ENCODE results near the gene DARS1.

The DARS1 gene

DNA sequence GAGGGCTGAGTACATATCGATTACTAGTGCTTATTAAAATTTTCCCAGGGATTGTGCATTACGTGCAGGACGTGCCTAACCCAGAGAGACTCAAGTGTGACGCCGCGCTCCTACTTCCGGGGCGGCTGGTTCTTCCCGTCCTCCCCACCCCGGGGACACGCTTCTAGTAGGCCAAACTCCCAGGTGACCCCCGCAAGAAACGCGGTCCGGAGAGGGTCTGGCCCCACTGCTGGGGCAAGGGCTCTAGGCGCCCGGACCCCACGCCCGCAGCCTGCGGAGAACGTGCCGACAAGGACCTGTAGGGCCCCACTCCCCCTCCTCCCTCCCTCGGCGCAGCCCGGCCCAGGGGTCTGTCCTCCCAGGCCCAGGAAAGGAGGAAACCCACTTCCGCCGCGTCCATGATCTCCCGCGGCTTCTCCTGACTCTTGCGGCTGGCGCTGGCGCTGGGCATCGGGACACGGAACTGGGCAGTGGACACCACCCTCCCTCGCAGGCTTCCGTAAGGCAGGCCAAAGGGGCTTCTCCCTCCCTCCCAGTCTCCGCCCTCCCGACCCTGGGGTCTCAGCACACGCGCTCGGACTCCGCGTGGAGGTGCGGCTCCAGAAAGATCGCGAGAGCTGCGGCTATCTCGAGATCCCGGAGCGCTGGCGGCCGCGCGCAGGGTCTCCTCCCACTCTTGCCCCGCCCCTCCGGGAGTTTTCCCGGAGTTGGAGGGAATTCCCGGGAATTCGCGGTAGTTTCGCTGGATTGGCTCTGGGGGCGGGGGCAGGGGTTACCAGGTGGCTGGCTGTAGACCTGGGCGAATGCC lies at the start of gene DARS1:
Gene DARS1, minus strand, starts transcription at position 609 of the 808 bp plus-strand sequence. Its CDS starts 158 bp downstream, at position 451.
- Histone ChIP-seq H3K4me1 (ENCODE audit: control insufficient read depth, insufficient read depth, low read length) (peaks cover 12% of the 10 kb centered on the region), H3K4me3 (ENCODE audit: low read depth, low read length) (peak within 1 kb of the TSS; percentile 84), H3K27me3 (ENCODE audit: control insufficient read depth, insufficient read depth, low read length) (no peaks in the 10 kb centered on the region), H3K27ac (ENCODE audit: low read depth, low read length) (peak within 1 kb of the TSS; percentile 82), H3K36me3 (ENCODE audit: control insufficient read depth, insufficient read depth, low read length) (peaks cover 29% of the 10 kb centered on the region), H3K9me3 (ENCODE audit: control insufficient read depth, insufficient read depth, low read length) (no peaks in the 10 kb centered on the region), H3K9ac (ENCODE audit: low read depth, low read length) (peak within 1 kb of the TSS; percentile 91)

DNA sequence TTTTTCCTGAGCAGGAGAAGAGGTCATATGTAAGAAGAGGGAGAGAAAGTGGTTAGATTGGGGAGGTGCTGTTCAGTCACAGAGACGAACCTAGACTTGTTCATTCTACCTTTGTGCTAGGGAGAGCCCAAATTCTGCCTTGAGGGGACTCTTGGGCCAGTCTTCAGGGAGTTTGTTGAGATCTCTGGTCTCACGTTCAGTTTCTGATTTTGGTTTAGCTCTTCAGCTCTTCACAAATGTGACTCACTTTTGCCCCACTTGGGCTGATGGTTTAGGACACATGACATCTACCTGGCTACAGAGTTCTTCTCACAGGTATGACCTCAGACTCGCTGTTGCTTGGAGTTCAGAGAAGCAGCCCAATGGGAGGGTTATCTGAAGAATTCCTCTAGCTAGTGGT lies 49.2 kb upstream of the DARS1 start:
- H3K9me3 ChIP-seq (ENCODE audit: control insufficient read depth, insufficient read depth, low read length) = no peaks in the 10 kb centered on the region
- no peaks in the 10 kb centered on the region for H3K36me3 ChIP-seq (ENCODE audit: control insufficient read depth, insufficient read depth, low read length)
- no peak overlapping the region for H3K27ac ChIP-seq (ENCODE audit: low read depth, low read length)
- H3K4me3 ChIP-seq (ENCODE audit: low read depth, low read length) = no peak overlapping the region
- no peak overlapping the region for H3K9ac ChIP-seq (ENCODE audit: low read depth, low read length)
- H3K27me3 ChIP-seq (ENCODE audit: control insufficient read depth, insufficient read depth, low read length) = no peaks in the 10 kb centered on the region
- no peaks in the 10 kb centered on the region for H3K4me1 ChIP-seq (ENCODE audit: control insufficient read depth, insufficient read depth, low read length)

DNA sequence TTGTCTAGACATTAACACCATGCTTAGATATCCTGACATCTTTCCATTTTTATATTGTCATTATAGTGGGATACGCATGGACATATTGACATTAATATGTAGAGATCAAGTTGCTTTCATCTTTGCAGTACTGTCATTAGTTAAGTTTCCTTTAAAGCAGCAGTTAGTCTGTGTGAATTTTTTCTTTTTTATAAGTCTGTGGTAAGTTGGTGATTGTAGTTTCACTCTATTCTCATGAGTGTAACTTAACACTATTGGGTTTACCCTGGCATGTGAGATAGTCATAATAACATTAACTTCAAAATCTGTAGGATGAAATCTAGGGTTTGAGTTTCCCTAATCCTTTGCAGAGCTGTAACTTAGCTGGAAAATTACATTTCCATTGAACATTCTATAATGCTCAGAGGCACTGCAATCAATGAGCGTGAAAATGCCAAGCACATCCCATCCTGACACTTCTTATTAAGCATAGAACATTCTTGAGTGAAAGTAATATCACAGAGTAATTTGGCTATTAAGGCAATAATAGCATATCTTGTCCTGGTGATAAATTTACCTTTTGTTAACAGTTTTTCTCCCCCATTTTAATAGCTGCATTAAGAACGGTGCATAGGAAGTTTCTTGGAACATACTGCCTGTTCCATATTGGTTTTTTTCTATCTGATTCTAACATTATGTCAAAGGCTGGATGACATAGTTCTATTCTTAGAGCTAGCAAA lies 47.5 kb upstream of the DARS1 start:
- H3K9ac ChIP-seq (ENCODE audit: low read depth, low read length) = no peak overlapping the region
- H3K27me3 ChIP-seq (ENCODE audit: control insufficient read depth, insufficient read depth, low read length) = no peaks in the 10 kb centered on the region
- no peak overlapping the region for H3K27ac ChIP-seq (ENCODE audit: low read depth, low read length)
- H3K4me1 ChIP-seq (ENCODE audit: control insufficient read depth, insufficient read depth, low read length) = no peaks in the 10 kb centered on the region
- H3K4me3 ChIP-seq (ENCODE audit: low read depth, low read length) = no peak overlapping the region
- no peaks in the 10 kb centered on the region for H3K36me3 ChIP-seq (ENCODE audit: control insufficient read depth, insufficient read depth, low read length)
- no peaks in the 10 kb centered on the region for H3K9me3 ChIP-seq (ENCODE audit: control insufficient read depth, insufficient read depth, low read length)

DNA sequence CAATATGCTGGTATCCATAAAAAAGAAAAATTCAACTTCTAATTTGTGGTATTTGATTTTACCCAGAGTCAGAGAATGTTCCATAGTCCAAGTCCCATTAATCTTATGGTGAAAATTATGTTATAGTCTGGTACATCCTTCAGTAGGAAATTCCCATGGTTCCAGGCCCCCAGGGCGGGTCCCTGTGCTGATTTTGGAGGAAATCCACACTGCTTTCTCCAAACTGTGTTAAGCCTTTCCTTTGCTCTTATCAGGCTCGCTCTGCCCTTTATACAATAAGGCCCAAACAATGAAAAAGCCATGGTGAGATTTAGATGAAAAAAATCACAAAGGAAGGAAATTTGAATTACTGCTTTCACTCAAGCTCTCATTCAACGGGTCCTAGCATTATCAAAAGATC lies 46.8 kb upstream of the DARS1 start:
- Histone ChIP-seq H3K9ac (ENCODE audit: low read depth, low read length) (no peak overlapping the region), H3K4me3 (ENCODE audit: low read depth, low read length) (no peak overlapping the region), H3K27ac (ENCODE audit: low read depth, low read length) (no peak overlapping the region), H3K27me3 (ENCODE audit: control insufficient read depth, insufficient read depth, low read length) (no peaks in the 10 kb centered on the region), H3K4me1 (ENCODE audit: control insufficient read depth, insufficient read depth, low read length) (peaks cover 4% of the 10 kb centered on the region; the same call in 1 of the 2 replicates), H3K9me3 (ENCODE audit: control insufficient read depth, insufficient read depth, low read length) (no peaks in the 10 kb centered on the region), H3K36me3 (ENCODE audit: control insufficient read depth, insufficient read depth, low read length) (no peaks in the 10 kb centered on the region)

DNA sequence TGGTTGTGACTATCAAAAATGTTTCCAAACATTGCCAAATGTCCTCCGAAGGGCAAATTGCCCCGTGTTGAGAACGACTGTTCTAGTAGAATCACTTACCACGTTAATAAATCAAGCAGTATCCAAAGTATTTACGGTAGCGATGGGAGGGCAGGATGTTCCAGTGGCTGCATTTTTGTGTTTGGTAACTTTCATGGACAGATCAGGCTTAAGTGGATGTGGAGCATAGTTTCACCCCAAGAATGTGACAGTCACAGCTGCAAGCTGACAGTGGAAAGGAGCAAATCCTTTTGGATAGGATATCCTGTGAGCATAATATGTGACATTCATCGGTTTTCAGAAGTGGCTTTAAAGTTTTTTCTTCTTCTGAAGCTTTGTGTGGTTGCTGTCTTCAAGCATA lies 46.3 kb upstream of the DARS1 start:
- no peak overlapping the region for H3K4me3 ChIP-seq (ENCODE audit: low read depth, low read length)
- H3K9ac ChIP-seq (ENCODE audit: low read depth, low read length) = no peak overlapping the region
- H3K9me3 ChIP-seq (ENCODE audit: control insufficient read depth, insufficient read depth, low read length) = no peaks in the 10 kb centered on the region
- no peaks in the 10 kb centered on the region for H3K27me3 ChIP-seq (ENCODE audit: control insufficient read depth, insufficient read depth, low read length)
- no peaks in the 10 kb centered on the region for H3K36me3 ChIP-seq (ENCODE audit: control insufficient read depth, insufficient read depth, low read length)
- peaks cover 8% of the 10 kb centered on the region for H3K4me1 ChIP-seq (ENCODE audit: control insufficient read depth, insufficient read depth, low read length)
- no peak overlapping the region for H3K27ac ChIP-seq (ENCODE audit: low read depth, low read length)

DNA sequence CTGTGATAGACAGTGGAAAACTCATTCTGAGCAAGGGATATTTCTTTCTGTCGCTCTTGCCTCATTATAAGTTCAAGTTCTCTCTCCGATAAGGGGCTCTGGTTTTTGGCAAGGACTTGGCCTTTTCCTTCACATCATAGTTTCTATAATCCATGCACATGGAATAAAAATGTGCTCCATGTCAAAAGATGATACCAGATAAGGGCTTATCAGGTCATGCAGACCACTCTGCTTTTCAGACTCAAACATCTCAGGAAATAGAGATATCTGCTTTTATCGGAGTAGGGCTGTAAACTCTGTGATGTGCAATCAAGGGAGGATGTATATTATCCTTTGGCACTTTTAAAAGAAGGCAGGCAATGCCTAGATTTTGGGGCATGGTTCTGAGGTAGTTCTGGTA lies 45.0 kb upstream of the DARS1 start:
- Histone ChIP-seq H3K9me3 (ENCODE audit: control insufficient read depth, insufficient read depth, low read length) (no peaks in the 10 kb centered on the region), H3K4me1 (ENCODE audit: control insufficient read depth, insufficient read depth, low read length) (peaks cover 13% of the 10 kb centered on the region), H3K27ac (ENCODE audit: low read depth, low read length) (no peak overlapping the region), H3K9ac (ENCODE audit: low read depth, low read length) (no peak overlapping the region), H3K4me3 (ENCODE audit: low read depth, low read length) (no peak overlapping the region), H3K27me3 (ENCODE audit: control insufficient read depth, insufficient read depth, low read length) (0 out of 2 replicates have a peak, but pooled peaks cover 6% of the 10 kb centered on the region), H3K36me3 (ENCODE audit: control insufficient read depth, insufficient read depth, low read length) (no peaks in the 10 kb centered on the region)

DNA sequence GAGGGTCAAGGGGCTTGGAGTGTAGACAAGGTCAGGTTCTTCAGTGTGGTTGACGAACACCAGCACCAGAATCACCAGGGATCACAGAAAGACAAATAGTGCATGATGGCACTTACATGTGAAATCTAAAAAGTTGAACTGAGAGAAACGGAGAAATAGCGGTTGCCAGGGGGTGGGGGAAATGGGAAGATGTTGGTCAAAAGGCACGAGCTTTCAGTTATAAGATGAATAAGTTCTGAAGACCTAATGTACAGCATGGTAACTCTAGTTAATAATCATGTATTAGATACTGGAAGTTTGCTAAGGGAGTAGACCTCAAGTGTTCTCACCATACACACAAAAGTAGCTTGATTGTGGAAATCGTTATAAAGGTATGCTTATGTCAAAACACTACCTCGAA lies 43.7 kb upstream of the DARS1 start:
- Histone ChIP-seq H3K36me3 (ENCODE audit: control insufficient read depth, insufficient read depth, low read length) (no peaks in the 10 kb centered on the region), H3K9ac (ENCODE audit: low read depth, low read length) (no peak overlapping the region), H3K4me1 (ENCODE audit: control insufficient read depth, insufficient read depth, low read length) (peaks cover 22% of the 10 kb centered on the region), H3K27me3 (ENCODE audit: control insufficient read depth, insufficient read depth, low read length) (0 out of 2 replicates have a peak, but pooled peaks cover 6% of the 10 kb centered on the region), H3K9me3 (ENCODE audit: control insufficient read depth, insufficient read depth, low read length) (no peaks in the 10 kb centered on the region), H3K27ac (ENCODE audit: low read depth, low read length) (no peak overlapping the region), H3K4me3 (ENCODE audit: low read depth, low read length) (no peak overlapping the region)

DNA sequence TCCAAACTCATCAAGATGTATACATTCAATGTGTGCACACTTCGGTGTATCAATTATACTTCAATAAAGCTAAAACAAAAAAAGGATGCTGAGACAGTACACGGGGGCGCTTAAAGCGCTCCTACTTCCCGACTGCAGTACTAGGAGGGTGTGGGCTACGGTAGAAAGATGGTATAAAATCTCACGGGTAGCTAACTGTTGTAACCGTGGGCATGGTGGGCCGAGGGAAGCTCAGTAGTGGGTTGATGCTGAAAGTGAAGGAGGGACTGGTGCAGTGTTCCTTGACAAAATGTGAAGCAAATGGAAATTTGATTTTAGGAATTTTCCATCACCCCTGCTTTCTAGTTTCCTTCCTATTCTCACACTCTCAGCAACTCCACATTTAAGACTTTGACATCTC lies 42.6 kb upstream of the DARS1 start:
- Histone ChIP-seq H3K27me3 (ENCODE audit: control insufficient read depth, insufficient read depth, low read length) (0 out of 2 replicates have a peak, but pooled peaks cover 6% of the 10 kb centered on the region), H3K4me1 (ENCODE audit: control insufficient read depth, insufficient read depth, low read length) (peaks cover 22% of the 10 kb centered on the region), H3K27ac (ENCODE audit: low read depth, low read length) (no peak overlapping the region), H3K36me3 (ENCODE audit: control insufficient read depth, insufficient read depth, low read length) (no peaks in the 10 kb centered on the region), H3K9me3 (ENCODE audit: control insufficient read depth, insufficient read depth, low read length) (no peaks in the 10 kb centered on the region), H3K9ac (ENCODE audit: low read depth, low read length) (no peak overlapping the region), H3K4me3 (ENCODE audit: low read depth, low read length) (no peak overlapping the region)

DNA sequence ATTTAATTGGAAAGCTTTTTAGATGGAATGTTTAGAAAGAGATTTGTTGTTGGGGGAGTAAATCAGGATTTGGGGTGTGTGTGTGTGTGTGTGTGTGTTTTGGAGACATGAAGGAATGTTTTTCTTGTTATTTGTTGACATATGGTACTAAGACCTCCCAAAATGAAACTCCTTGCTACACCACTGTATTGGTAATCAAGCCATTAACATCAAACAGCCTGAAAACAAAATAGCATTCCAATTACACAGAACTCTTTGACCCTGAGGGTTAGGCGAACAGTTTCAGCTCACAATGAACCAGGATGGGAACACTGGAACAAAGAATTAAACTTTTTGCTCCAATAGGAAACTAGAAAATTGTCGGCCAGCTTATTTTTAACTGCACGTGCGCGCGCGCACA lies 41.7 kb upstream of the DARS1 start:
- Histone ChIP-seq H3K27me3 (ENCODE audit: control insufficient read depth, insufficient read depth, low read length) (0 out of 2 replicates have a peak, but pooled peaks cover 6% of the 10 kb centered on the region), H3K27ac (ENCODE audit: low read depth, low read length) (no peak overlapping the region), H3K4me3 (ENCODE audit: low read depth, low read length) (no peak overlapping the region), H3K4me1 (ENCODE audit: control insufficient read depth, insufficient read depth, low read length) (peaks cover 22% of the 10 kb centered on the region), H3K9ac (ENCODE audit: low read depth, low read length) (no peak overlapping the region), H3K36me3 (ENCODE audit: control insufficient read depth, insufficient read depth, low read length) (no peaks in the 10 kb centered on the region), H3K9me3 (ENCODE audit: control insufficient read depth, insufficient read depth, low read length) (no peaks in the 10 kb centered on the region)

DNA sequence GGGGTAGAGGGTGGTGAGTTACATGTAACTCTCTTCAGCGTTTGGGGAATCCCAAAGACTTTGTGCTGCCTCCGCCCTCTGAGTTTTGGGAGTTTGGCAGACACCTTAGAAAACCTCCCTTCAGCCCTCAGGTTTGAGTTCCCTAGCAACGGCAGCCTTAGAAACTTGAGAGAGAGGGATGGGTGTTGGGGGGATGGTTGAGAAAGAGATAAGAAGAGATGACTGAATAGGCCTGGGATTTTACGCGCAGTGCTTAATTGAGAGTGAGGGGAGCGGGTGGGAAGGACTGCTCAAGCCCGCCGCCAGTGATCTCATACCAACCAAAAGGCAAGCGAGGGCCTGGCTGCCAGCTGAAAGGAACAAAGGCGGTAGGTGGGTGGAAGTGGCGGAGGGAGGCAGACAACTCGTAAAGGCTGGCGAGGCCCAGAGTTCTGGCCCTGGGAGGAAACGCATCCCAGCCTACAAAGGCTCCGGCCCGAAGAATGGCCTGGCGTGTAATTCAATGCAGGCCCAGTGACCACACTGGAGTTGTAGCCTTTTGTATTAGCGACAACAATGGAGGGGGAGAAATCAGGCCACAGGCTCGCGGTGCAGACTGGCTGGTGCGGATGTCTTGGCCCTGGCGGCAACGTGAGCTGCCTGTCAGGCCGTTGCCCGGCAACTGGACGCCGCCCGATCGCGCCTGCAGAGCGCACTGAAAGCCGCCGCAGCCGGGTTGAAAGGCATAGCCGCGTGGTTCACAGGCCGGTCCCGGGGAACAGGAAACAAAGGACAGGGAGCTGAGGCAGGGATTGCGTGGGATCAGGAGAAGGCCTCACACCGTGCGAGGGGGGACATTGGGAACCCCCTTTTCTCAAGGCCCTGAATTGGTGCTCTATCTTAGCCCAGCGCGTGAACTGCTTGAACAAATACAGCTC lies 39.9 kb upstream of the DARS1 start:
- Histone ChIP-seq H3K9me3 (ENCODE audit: control insufficient read depth, insufficient read depth, low read length) (no peaks in the 10 kb centered on the region), H3K4me1 (ENCODE audit: control insufficient read depth, insufficient read depth, low read length) (peaks cover 22% of the 10 kb centered on the region), H3K27me3 (ENCODE audit: control insufficient read depth, insufficient read depth, low read length) (0 out of 2 replicates have a peak, but pooled peaks cover 6% of the 10 kb centered on the region), H3K9ac (ENCODE audit: low read depth, low read length) (peak overlapping the region; percentile 70), H3K4me3 (ENCODE audit: low read depth, low read length) (peak overlapping the region; percentile 61), H3K36me3 (ENCODE audit: control insufficient read depth, insufficient read depth, low read length) (no peaks in the 10 kb centered on the region), H3K27ac (ENCODE audit: low read depth, low read length) (peak overlapping the region; percentile 93)
